ENCODE measurements around the gene PLEKHA5.
A peak's percentile ranks its signal among the peaks of the same experiment; 100 is the strongest.
"Not testable (repeated sequence)": the region's sequence is repeated elsewhere in the genome, so short reads cannot be mapped to it uniquely, and the experiment has no call there.

PLEKHA5 gene

GRCh38 chr12:19168644-19169043 lies 39.1 kb downstream of the PLEKHA5 start:
- no peak for DNase-seq

GRCh38 chr12:19169222-19169621 lies 39.7 kb downstream of the PLEKHA5 start:
- no peak for DNase-seq

- not testable (repeated sequence) for DNase-seq
Observed at GRCh38 chr12:19170286-19170685, 40.8 kb downstream of the PLEKHA5 start.

- peak; percentile 46 for DNase-seq
Observed at GRCh38 chr12:19171731-19172130, 42.2 kb downstream of the PLEKHA5 start.

- DNase-seq = no peak
Observed at GRCh38 chr12:19177754-19178153, 48.2 kb downstream of the PLEKHA5 start.

GRCh38 chr12:19179986-19180385 lies 50.5 kb downstream of the PLEKHA5 start:
- no peak for DNase-seq

GRCh38 chr12:19181666-19182426 lies 52.3 kb downstream of the PLEKHA5 start:
- no peak for DNase-seq

GRCh38 chr12:19183121-19183838 lies 53.7 kb downstream of the PLEKHA5 start:
- DNase-seq = no peak

- DNase-seq = no peak
Observed at GRCh38 chr12:19185262-19185929, 55.9 kb downstream of the PLEKHA5 start.

- no peak for DNase-seq
Observed at GRCh38 chr12:19186722-19187661, 57.5 kb downstream of the PLEKHA5 start.

GRCh38 chr12:19189522-19189921 lies 60.0 kb downstream of the PLEKHA5 start:
- DNase-seq = no peak

- no peak for DNase-seq
Observed at GRCh38 chr12:19190292-19191031, 60.9 kb downstream of the PLEKHA5 start.

- no peak for DNase-seq
Observed at GRCh38 chr12:19191089-19191488, 61.6 kb downstream of the PLEKHA5 start.

GRCh38 chr12:19191563-19191962 lies 62.0 kb downstream of the PLEKHA5 start:
- no peak for DNase-seq

- DNase-seq = no peak
Observed at GRCh38 chr12:19192710-19193109, 63.2 kb downstream of the PLEKHA5 start.

GRCh38 chr12:19194963-19195362 lies 65.4 kb downstream of the PLEKHA5 start:
- DNase-seq = no peak

GRCh38 chr12:19196959-19197630 lies 67.6 kb downstream of the PLEKHA5 start:
- DNase-seq = no peak

GRCh38 chr12:19198272-19198671 lies 68.7 kb downstream of the PLEKHA5 start:
- peak; percentile 70 for DNase-seq

GRCh38 chr12:19199332-19199731 lies 69.8 kb downstream of the PLEKHA5 start:
- no peak for DNase-seq

- DNase-seq = no peak
Observed at GRCh38 chr12:19200261-19200660, 70.7 kb downstream of the PLEKHA5 start.

GRCh38 chr12:19201661-19202060 lies 72.1 kb downstream of the PLEKHA5 start:
- no peak for DNase-seq

Data from T1000 (cell line).